Gastroesophageal sphincter (tissue), 4 donors: ENCODE data around the gene MATK. TPM values are rescaled to one million over a fixed set of nuclear protein-coding genes. Genes with fewer than 3 reads are reported as not detected.

ENCODE experiments used
- ATAC-seq: fragments of 150-250 bp; one replicate; pipeline ENCODE4 v1.9.1; 2016; ENCODE audit warnings: mild to moderate bottlenecking, moderate library complexity
- H3K27ac ChIP-seq, 4 donors: fragments of 200-600 bp; sonication (generic) in 3 of 4; 1 replicate in 3 of 4; 2 replicates in 1 of 4; pipeline ENCODE4 v1.5.1; 2016 to 2019
- H3K27me3 ChIP-seq: fragments of 200-600 bp; sonication (generic); one replicate; pipeline ENCODE4 v1.5.1; 2019
- H3K36me3 ChIP-seq, 2 donors: fragments of 200-600 bp; sonication (generic); one replicate each; pipeline ENCODE4 v1.5.1; 2019; ENCODE audit warnings: control low read depth in 1 of 2
- H3K4me1 ChIP-seq, 3 donors: fragments of 200-600 bp; sonication (generic); 1 replicate in 2 of 3; 2 replicates in 1 of 3; pipeline ENCODE4 v1.5.1; 2016 to 2019; ENCODE audit warnings: control low read depth in 2 of 3
- H3K4me3 ChIP-seq, 2 donors: fragments of 200-600 bp; sonication (generic); one replicate each; pipeline ENCODE4 v1.5.1; 2019; ENCODE audit warnings: mild to moderate bottlenecking in 1 of 2, moderate library complexity in 1 of 2
- H3K9me3 ChIP-seq, 3 donors: fragments of 200-600 bp; sonication (generic); one replicate each; pipeline ENCODE4 v1.5.1; 2017 to 2019; ENCODE audit warnings: control low read depth in 2 of 3
- EP300 ChIP-seq: sonication (generic); formaldehyde crosslinking; IDR thresholded peaks from one replicate; pipeline ENCODE4 v1.6.1; 2017; ENCODE audit warnings: antibody characterized with exemption, mild to moderate bottlenecking
- POLR2A ChIP-seq, 2 donors: fragments of 450-650 bp; IDR thresholded peaks; one replicate each; pipeline ENCODE4 v1.6.1; 2017; ENCODE audit warnings: antibody characterized with exemption in 2 of 2, mild to moderate bottlenecking in 2 of 2, moderate library complexity in 1 of 2
- POLR2AphosphoS5 ChIP-seq: sonication (generic); formaldehyde crosslinking; IDR thresholded peaks from one replicate; pipeline ENCODE4 v1.6.1; 2017; ENCODE audit warnings: antibody characterized with exemption
- whole genome bisulfite sequencing, 2 donors: methylation state at CpG; one replicate each; pipeline ENCODE4 v1.1.5; 2018; ENCODE audit warnings: low coverage in 1 of 2; 5-methylcytosine and 5-hydroxymethylcytosine counted together
- total RNA-seq, 4 donors: library from RNA; depleted of rRNA; stranded (reverse); fragments of >200 nt; gene quantifications; one replicate each; pipeline ENCODE4 v1.1.0, GENCODE V29; 2016
- TF ChIP-seq, protein P1 (sequence below), 4 experiments: fragments of 200-600 bp in 2 of 4; fragments of 450-650 bp in 2 of 4; sonication (generic) in 1 of 4; IDR thresholded peaks; one replicate each; pipeline ENCODE4 v1.5.1; 2017 to 2019; ENCODE audit warnings: antibody characterized with exemption in 4 of 4, mild to moderate bottlenecking in 2 of 4, moderate library complexity in 2 of 4

Gene MATK
- total RNA-seq, 4 donors from 2014 or later = 0.47 to 5.0 (median 1.7) TPM

- Histone ChIP-seq H3K27me3 (peaks cover 51% of the 10 kb centered on the region), H3K9me3 (no peaks in the 10 kb centered on the region), H3K36me3 (no peaks in the 10 kb centered on the region), H3K4me1 (no peaks in the 10 kb centered on the region), H3K4me3 (no peak overlapping the region), H3K27ac (no peak overlapping the region)
- no peak for TF ChIP-seq POLR2AphosphoS5
- TF ChIP-seq, protein P1, sequence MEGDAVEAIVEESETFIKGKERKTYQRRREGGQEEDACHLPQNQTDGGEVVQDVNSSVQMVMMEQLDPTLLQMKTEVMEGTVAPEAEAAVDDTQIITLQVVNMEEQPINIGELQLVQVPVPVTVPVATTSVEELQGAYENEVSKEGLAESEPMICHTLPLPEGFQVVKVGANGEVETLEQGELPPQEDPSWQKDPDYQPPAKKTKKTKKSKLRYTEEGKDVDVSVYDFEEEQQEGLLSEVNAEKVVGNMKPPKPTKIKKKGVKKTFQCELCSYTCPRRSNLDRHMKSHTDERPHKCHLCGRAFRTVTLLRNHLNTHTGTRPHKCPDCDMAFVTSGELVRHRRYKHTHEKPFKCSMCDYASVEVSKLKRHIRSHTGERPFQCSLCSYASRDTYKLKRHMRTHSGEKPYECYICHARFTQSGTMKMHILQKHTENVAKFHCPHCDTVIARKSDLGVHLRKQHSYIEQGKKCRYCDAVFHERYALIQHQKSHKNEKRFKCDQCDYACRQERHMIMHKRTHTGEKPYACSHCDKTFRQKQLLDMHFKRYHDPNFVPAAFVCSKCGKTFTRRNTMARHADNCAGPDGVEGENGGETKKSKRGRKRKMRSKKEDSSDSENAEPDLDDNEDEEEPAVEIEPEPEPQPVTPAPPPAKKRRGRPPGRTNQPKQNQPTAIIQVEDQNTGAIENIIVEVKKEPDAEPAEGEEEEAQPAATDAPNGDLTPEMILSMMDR (IDR thresholded peaks at IDR 0.05) = no peak
- ATAC-seq = no peak
- WGBS, 2 donors = 75 to 86% methylated on average over 1 to 3 of the region's 6 CpGs
Measured at GRCh38 chr19:3832001-3832400, 45.8 kb upstream of the MATK start.

- no peak for ATAC-seq
- 88% methylated on average over 3 of the region's 19 CpGs; no CpG with 5 or more reads in 1 of the 2 donors for WGBS, 2 donors
- no peaks in the 10 kb centered on the region for H3K36me3 ChIP-seq
- no peaks in the 10 kb centered on the region for H3K4me1 ChIP-seq
- no peak overlapping the region for H3K4me3 ChIP-seq
- no peak overlapping the region for H3K27ac ChIP-seq
- TF ChIP-seq, protein P1 (IDR thresholded peaks at IDR 0.05) = no peak
- H3K9me3 ChIP-seq = no peaks in the 10 kb centered on the region
- peaks cover 51% of the 10 kb centered on the region for H3K27me3 ChIP-seq
Measured at GRCh38 chr19:3831601-3832000, 45.4 kb upstream of the MATK start.

DNA sequence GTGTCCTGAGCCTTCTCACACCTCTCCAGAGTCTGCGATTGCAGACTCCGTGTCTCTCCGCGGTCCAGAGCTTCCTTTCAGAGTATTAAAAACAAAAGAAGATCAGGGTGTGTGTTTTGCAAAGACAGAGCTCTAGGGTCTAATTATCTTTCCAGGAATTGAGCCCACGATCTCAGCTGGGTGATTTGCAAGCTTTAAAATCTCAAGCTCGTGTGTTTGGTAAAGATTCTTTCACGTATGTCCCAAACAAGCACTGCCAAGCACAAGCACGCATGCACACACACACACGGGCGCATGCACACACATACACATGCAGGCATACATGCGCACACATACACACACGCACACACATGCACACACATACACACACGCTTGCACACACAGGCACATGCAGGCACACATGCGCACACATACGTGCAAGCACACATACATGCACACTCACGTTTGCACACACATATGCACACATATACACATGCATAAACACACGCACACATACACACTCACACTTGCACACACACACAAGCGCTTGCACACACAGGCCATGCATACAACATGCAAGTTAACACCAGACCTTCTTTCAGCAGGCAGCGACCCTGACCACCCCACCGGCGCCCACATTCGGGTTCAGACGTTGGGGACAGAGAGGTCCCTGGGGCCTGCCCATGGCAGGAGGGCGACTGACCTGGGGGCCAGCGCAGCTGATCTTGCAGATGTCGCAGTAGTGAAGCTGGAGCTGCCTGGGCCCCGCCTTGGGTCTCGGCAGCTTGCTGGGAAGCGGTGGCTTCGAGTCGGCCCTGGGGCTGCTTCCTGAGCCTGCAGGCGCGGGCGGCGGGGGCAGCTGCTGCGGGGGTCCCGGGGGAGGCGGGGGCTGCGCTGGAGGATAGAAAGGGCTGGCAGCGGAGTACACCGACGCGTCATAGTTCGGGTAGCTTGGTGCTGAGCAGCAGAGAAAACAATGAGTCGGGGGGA, 44.7 kb upstream of the MATK start:
- H3K27ac ChIP-seq = no peak overlapping the region
- ATAC-seq = no peak
- 47 to 61% methylated on average over 11 of the region's 45 CpGs for WGBS, 2 donors
- no peak for TF ChIP-seq POLR2AphosphoS5
- TF ChIP-seq, protein P1 (IDR thresholded peaks at IDR 0.05) = no peak
- TF ChIP-seq POLR2A (IDR thresholded peaks at IDR 0.05) = no peak
- TF ChIP-seq EP300 = no peak
- no peaks in the 10 kb centered on the region for H3K36me3 ChIP-seq
- H3K4me3 ChIP-seq = no peak overlapping the region
- H3K9me3 ChIP-seq = no peaks in the 10 kb centered on the region
- peaks cover 51% of the 10 kb centered on the region for H3K27me3 ChIP-seq
- H3K4me1 ChIP-seq = no peaks in the 10 kb centered on the region

DNA sequence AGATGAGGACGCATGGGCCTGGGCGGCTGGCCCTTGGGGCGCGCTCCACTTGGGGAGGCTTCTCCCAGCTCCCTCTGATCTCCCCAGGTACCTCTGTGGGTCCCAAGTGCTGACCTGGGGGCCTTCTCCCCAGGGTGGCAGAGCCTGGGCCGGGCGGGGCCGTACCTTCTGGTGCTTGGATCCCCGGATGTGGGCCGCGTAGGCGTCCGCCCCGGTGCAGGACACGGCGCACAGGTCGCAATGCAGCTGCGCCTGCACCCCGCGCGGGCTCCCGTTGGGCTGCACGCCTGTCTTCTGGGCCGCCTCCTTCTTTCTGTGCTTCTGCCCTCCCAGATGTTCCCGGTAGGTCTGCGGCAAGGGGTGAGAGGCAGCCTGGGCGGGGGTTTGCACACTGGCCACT, 41.1 kb upstream of the MATK start:
- Histone ChIP-seq H3K4me1 (no peaks in the 10 kb centered on the region), H3K36me3 (no peaks in the 10 kb centered on the region), H3K4me3 (no peak overlapping the region), H3K27me3 (peaks cover 40% of the 10 kb centered on the region), H3K9me3 (no peaks in the 10 kb centered on the region), H3K27ac (no peak overlapping the region)
- 96 to 100% methylated on average over 1 to 10 of the region's 26 CpGs for WGBS, 2 donors
- no peak for TF ChIP-seq EP300
- TF ChIP-seq, protein P1 (IDR thresholded peaks at IDR 0.05) = no peak
- no peak for TF ChIP-seq POLR2AphosphoS5
- no peak for TF ChIP-seq POLR2A (IDR thresholded peaks at IDR 0.05)
- no peak for ATAC-seq

DNA sequence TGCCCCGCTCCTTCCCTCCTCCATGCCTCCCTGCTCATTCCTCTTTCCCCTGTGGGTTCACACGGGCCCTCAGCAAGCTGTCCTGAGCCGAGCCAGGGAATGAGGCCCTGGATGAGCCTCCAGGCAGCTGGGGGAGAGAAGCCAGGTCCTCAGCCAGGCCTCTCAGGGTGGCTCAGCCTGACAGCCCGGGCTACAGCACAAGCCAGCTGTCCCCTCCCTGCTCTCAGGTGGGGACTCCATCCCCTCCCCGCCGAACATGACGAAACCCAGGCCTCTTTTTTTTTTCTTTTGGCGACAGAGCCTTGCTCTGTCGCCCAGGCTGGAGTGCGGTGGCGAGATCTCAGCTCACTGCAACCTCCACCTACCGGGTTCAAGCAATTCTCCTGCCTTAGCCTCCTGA, 40.0 kb upstream of the MATK start:
- ATAC-seq = no peak
- no peak overlapping the region for H3K4me3 ChIP-seq
- 41% methylated on average over 10 of the region's 12 CpGs; no CpG with 5 or more reads in 1 of the 2 donors for WGBS, 2 donors
- peaks cover 0 to 6% (median 0%) of the 10 kb centered on the region in 3 donors for H3K4me1 ChIP-seq
- no peak overlapping the region for H3K27ac ChIP-seq
- H3K36me3 ChIP-seq = no peaks in the 10 kb centered on the region
- no peaks in the 10 kb centered on the region for H3K9me3 ChIP-seq
- peaks cover 33% of the 10 kb centered on the region for H3K27me3 ChIP-seq
- TF ChIP-seq, protein P1 (IDR thresholded peaks at IDR 0.05) = no peak
- no peak for TF ChIP-seq POLR2A (IDR thresholded peaks at IDR 0.05)
